Neuronal stem cell (in vitro differentiated cells): Measurements from ENCODE around the gene ACBD7.

Experiments used
- DNase-seq: peaks from one replicate; pipeline ENCODE4 v3.0.0-alpha.2; 2013; ENCODE audit warnings: low spot score
- H2AFZ ChIP-seq: one replicate; pipeline ENCODE4 v1.6.1; 2013; ENCODE audit warnings: mild to moderate bottlenecking, low read length, inconsistent platforms
- H2AK5ac ChIP-seq: 2 replicates; pipeline ENCODE4 v1.6.1; 2013; ENCODE audit warnings: low read depth, mild to moderate bottlenecking, inconsistent platforms, low read length, moderate library complexity, mixed read lengths
- H2BK120ac ChIP-seq: 2 replicates; pipeline ENCODE4 v1.6.1; 2013; ENCODE audit warnings: low read depth, mild to moderate bottlenecking, inconsistent platforms, low read length, moderate library complexity, mixed read lengths
- H2BK12ac ChIP-seq: one replicate; pipeline ENCODE4 v1.6.1; 2013; ENCODE audit warnings: low read length, inconsistent platforms
- H2BK15ac ChIP-seq: 2 replicates; pipeline ENCODE4 v1.6.1; 2013; ENCODE audit warnings: mild to moderate bottlenecking, low read length, inconsistent platforms, mixed read lengths
- H2BK5ac ChIP-seq: one replicate; pipeline ENCODE4 v1.6.1; 2013; ENCODE audit warnings: inconsistent platforms, mild to moderate bottlenecking, low read length, moderate library complexity
- H3K14ac ChIP-seq: one replicate; pipeline ENCODE4 v1.6.1; 2013; ENCODE audit warnings: low read length, inconsistent platforms
- H3K18ac ChIP-seq: 2 replicates; pipeline ENCODE4 v1.6.1; 2013; ENCODE audit warnings: low read length, inconsistent platforms
- H3K23ac ChIP-seq: 2 replicates; pipeline ENCODE4 v1.6.1; 2013; ENCODE audit warnings: low read depth, mild to moderate bottlenecking, mixed read lengths, low read length, inconsistent platforms; ENCODE audit not compliant: poor library complexity
- H3K27ac ChIP-seq: replicated peaks from 3 replicates; pipeline ENCODE4 v1.5.1; 2013; ENCODE audit warnings: low read length, inconsistent platforms
- H3K27me3 ChIP-seq, 3 experiments: 2 replicates each; pipeline ENCODE4 v1.6.1; 2013; ENCODE audit warnings: low read length in 3 of 3, mild to moderate bottlenecking in 2 of 3, inconsistent platforms in 1 of 3, low read depth in 1 of 3, mixed read lengths in 1 of 3, moderate library complexity in 1 of 3; ENCODE audit not compliant: control insufficient read depth in 3 of 3, insufficient read depth in 3 of 3
- H3K36me3 ChIP-seq, 2 donors: replicated peaks in 1 of 2; 2 replicates each; pipeline ENCODE4 v1.6.1; 2013; ENCODE audit warnings: low read length in 2 of 2; ENCODE audit not compliant: control insufficient read depth in 2 of 2, insufficient read depth in 2 of 2
- H3K4ac ChIP-seq: 2 replicates; pipeline ENCODE4 v1.6.1; 2013; ENCODE audit warnings: inconsistent platforms, mild to moderate bottlenecking, low read length, moderate library complexity
- H3K4me1 ChIP-seq, 2 donors: 1 replicate in 1 of 2; 2 replicates in 1 of 2; pipeline ENCODE4 v1.6.1; 2013; ENCODE audit warnings: low read length in 2 of 2, low read depth in 1 of 2; ENCODE audit not compliant: control insufficient read depth in 2 of 2, insufficient read depth in 1 of 2
- H3K4me2 ChIP-seq: one replicate; pipeline ENCODE4 v1.6.1; 2013; ENCODE audit warnings: mild to moderate bottlenecking, low read length, inconsistent platforms; ENCODE audit not compliant: insufficient read depth, poor library complexity, severe bottlenecking
- H3K4me3 ChIP-seq, 2 donors: 2 replicates each; pipeline ENCODE4 v1.5.1; 2013; ENCODE audit warnings: low read length in 2 of 2, mild to moderate bottlenecking in 2 of 2, inconsistent platforms in 1 of 2, moderate library complexity in 1 of 2
- H3K79me1 ChIP-seq: one replicate; pipeline ENCODE4 v1.6.1; 2013; ENCODE audit warnings: low read depth, mild to moderate bottlenecking, inconsistent platforms, low read length, moderate library complexity
- H3K9ac ChIP-seq: one replicate; pipeline ENCODE4 v1.6.1; 2013; ENCODE audit warnings: mild to moderate bottlenecking, low read depth, low read length, inconsistent platforms; ENCODE audit not compliant: poor library complexity
- H3K9me3 ChIP-seq, 2 donors: replicated peaks in 1 of 2; 2 replicates each; pipeline versions ENCODE3 to v1.6.1; 2013; ENCODE audit warnings: low read length in 2 of 2, mild to moderate bottlenecking in 2 of 2, inconsistent platforms in 1 of 2, low read depth in 1 of 2, mixed read lengths in 1 of 2, moderate library complexity in 1 of 2; ENCODE audit not compliant: control insufficient read depth in 2 of 2, insufficient read depth in 1 of 2
- H4K8ac ChIP-seq: one replicate; pipeline ENCODE4 v1.6.1; 2013; ENCODE audit warnings: low read depth, mild to moderate bottlenecking, inconsistent platforms, low read length, moderate library complexity
- H4K91ac ChIP-seq: one replicate; pipeline ENCODE4 v1.6.1; 2013; ENCODE audit warnings: low read length, low read depth, mild to moderate bottlenecking, inconsistent platforms; ENCODE audit not compliant: poor library complexity
- WGBS, 2 donors: extraction: QIAGEN DNeasy Blood & Tissue Kit; methylation state at CpG; one replicate each; pipeline ENCODE4 v1.1.7; 2013; ENCODE audit warnings: missing lambda C conversion rate in 2 of 2, mixed read lengths in 1 of 2; ENCODE audit not compliant: insufficient read length in 2 of 2, insufficient replicate concordance in 1 of 2; ENCODE audit errors: extremely low coverage in 2 of 2; 5-methylcytosine and 5-hydroxymethylcytosine counted together

The ACBD7 gene

GRCh38 chr10:15053061-15053460 is 35.5 kb downstream of the ACBD7 start:
- Histone ChIP-seq H3K18ac (no peak overlapping the region), H3K4me2 (no peak overlapping the region), H3K4me3 (no peak overlapping the region), H3K9me3 (no peaks in the 10 kb centered on the region), H3K9ac (no peak overlapping the region), H2AK5ac (no peak overlapping the region), H2BK5ac (no peak overlapping the region), H3K4ac (no peak overlapping the region), H3K27me3 (no peaks in the 10 kb centered on the region), H2AFZ (no peak overlapping the region), H3K79me1 (no peaks in the 10 kb centered on the region), H2BK12ac (no peak overlapping the region), H4K91ac (no peak overlapping the region), H3K27ac (no peak overlapping the region), H3K23ac (no peak overlapping the region), H2BK15ac (no peak overlapping the region), H2BK120ac (no peak overlapping the region), H3K4me1 (no peaks in the 10 kb centered on the region), H3K14ac (no peak overlapping the region), H3K36me3 (no peaks in the 10 kb centered on the region), H4K8ac (no peak overlapping the region)
- no peak for DNase-seq
- WGBS, 2 donors, result no CpG with 5 or more reads among the region's 3 CpGs

DNA sequence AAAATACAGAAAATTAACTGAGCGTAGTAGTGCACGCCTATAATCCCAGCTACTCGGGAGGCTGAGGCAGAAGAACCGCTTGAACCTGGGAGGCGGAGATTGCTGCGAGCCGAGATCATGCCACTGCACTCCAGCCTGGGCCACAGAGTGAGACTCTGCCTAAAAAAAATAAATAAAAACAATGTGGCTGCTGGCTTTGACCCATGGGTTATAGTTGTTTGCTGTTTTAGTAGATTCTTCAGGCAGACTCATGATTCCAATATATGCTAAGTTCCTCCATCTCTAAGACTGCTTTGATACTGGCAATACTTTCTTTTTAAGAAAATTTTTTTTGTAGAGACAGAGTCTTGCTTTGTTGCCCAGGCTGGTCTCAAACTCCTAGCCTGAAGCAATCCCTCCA is 36.5 kb downstream of the ACBD7 start:
- Histone ChIP-seq H3K9me3 (no peaks in the 10 kb centered on the region), H2BK120ac (no peak overlapping the region), H4K8ac (no peak overlapping the region), H2AK5ac (no peak overlapping the region), H3K23ac (no peak overlapping the region), H3K27ac (no peak overlapping the region), H3K4me3 (no peak overlapping the region), H3K79me1 (no peaks in the 10 kb centered on the region), H3K36me3 (no peaks in the 10 kb centered on the region), H3K4me2 (no peak overlapping the region), H4K91ac (no peak overlapping the region), H3K4ac (no peak overlapping the region), H3K9ac (no peak overlapping the region), H3K27me3 (no peaks in the 10 kb centered on the region), H3K14ac (no peak overlapping the region), H2AFZ (no peak overlapping the region), H2BK12ac (no peak overlapping the region), H3K4me1 (no peaks in the 10 kb centered on the region), H3K18ac (no peak overlapping the region), H2BK5ac (no peak overlapping the region), H2BK15ac (no peak overlapping the region)
- DNase-seq, result no peak
- WGBS, 2 donors, result no CpG with 5 or more reads among the region's 7 CpGs

GRCh38 chr10:15049533-15049932 is 39.0 kb downstream of the ACBD7 start:
- H2BK15ac ChIP-seq, result no peak overlapping the region
- no peaks in the 10 kb centered on the region for H3K27me3 ChIP-seq
- H3K4me3 ChIP-seq, result no peak overlapping the region
- H3K23ac ChIP-seq, result no peak overlapping the region
- no peak for DNase-seq
- H3K4me2 ChIP-seq, result no peak overlapping the region
- H3K79me1 ChIP-seq, result no peaks in the 10 kb centered on the region
- no peak overlapping the region for H3K27ac ChIP-seq
- no peak overlapping the region for H2BK5ac ChIP-seq
- no peaks in the 10 kb centered on the region for H3K36me3 ChIP-seq
- H2AFZ ChIP-seq, result no peak overlapping the region
- no peak overlapping the region for H2BK120ac ChIP-seq
- H4K8ac ChIP-seq, result no peak overlapping the region
- no peak overlapping the region for H4K91ac ChIP-seq
- no peak overlapping the region for H3K14ac ChIP-seq
- H3K9me3 ChIP-seq, result no peaks in the 10 kb centered on the region
- H2AK5ac ChIP-seq, result no peak overlapping the region
- H3K4ac ChIP-seq, result no peak overlapping the region
- H2BK12ac ChIP-seq, result no peak overlapping the region
- H3K4me1 ChIP-seq, result no peaks in the 10 kb centered on the region
- H3K9ac ChIP-seq, result no peak overlapping the region
- H3K18ac ChIP-seq, result no peak overlapping the region

- no peak overlapping the region for H3K27ac ChIP-seq
- H2BK15ac ChIP-seq, result no peak overlapping the region
- no peak overlapping the region for H4K8ac ChIP-seq
- H3K79me1 ChIP-seq, result no peaks in the 10 kb centered on the region
- H2BK5ac ChIP-seq, result no peak overlapping the region
- no peaks in the 10 kb centered on the region for H3K4me1 ChIP-seq
- no peaks in the 10 kb centered on the region for H3K36me3 ChIP-seq
- no peak overlapping the region for H3K14ac ChIP-seq
- no peak overlapping the region for H3K9ac ChIP-seq
- no peak overlapping the region for H4K91ac ChIP-seq
- WGBS, 2 donors, result no CpG with 5 or more reads among the region's 5 CpGs
- H3K9me3 ChIP-seq, result no peaks in the 10 kb centered on the region
- no peak overlapping the region for H3K4me3 ChIP-seq
- H3K18ac ChIP-seq, result no peak overlapping the region
- no peak overlapping the region for H3K23ac ChIP-seq
- H3K27me3 ChIP-seq, result no peaks in the 10 kb centered on the region
- no peak overlapping the region for H2AFZ ChIP-seq
- DNase-seq, result no peak
- H3K4ac ChIP-seq, result no peak overlapping the region
- no peak overlapping the region for H3K4me2 ChIP-seq
- no peak overlapping the region for H2BK12ac ChIP-seq
- H2BK120ac ChIP-seq, result no peak overlapping the region
- H2AK5ac ChIP-seq, result no peak overlapping the region
Measured at GRCh38 chr10:15046626-15047025, 42.0 kb downstream of the ACBD7 start.
